ENCODE measurements around the gene PPIL1. TPM values are rescaled to one million over a fixed set of nuclear protein-coding genes. Genes with fewer than 3 reads are reported as not detected.

Gene PPIL1
- total and polyA plus RNA-seq, 5 experiments from 2014 or later, result 10.3 to 34.2 (median 27.1) TPM

DNA sequence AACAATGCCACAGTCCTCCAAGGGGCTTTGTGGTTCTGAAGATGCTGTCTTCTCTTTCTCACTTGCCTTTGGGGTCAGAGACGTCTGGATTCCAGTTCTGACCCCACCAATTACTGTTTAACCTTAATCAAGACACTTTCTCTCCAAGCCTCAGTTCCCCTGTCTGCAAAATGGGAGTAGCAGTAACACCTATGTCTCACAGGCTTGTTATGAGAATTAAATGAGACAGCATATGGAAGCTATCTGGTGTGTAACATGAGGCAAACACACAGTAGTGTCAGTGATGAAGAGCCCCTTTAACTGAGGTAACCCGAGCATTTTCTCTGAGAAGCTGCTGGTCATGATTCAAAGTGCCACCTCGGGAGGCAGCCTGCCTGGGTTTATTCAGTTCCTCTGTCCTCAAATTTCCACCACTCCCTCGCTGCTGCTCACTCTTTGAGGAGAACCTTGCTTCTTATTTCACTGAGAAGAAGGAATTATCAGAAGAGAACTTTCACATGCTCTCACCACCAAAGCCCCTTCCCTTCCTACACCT, 11.7 kb downstream of the PPIL1 start:
- Mint-ChIP-seq H3K4me3 (no peak overlapping the region), H3K27me3 (no peaks in the 10 kb centered on the region), H3K36me3 (peaks cover 0 to 77% (median 29%) of the 10 kb centered on the region in 3 donors), H3K27ac (no peak overlapping the region), H3K4me1 (peaks cover 26 to 50% (median 41%) of the 10 kb centered on the region in 4 donors), H3K9me3 (no peaks in the 10 kb centered on the region)
- POLR2A ChIA-PET, result no interaction called here
- ATAC-seq (no peak), DNase-seq (no peak)

DNA sequence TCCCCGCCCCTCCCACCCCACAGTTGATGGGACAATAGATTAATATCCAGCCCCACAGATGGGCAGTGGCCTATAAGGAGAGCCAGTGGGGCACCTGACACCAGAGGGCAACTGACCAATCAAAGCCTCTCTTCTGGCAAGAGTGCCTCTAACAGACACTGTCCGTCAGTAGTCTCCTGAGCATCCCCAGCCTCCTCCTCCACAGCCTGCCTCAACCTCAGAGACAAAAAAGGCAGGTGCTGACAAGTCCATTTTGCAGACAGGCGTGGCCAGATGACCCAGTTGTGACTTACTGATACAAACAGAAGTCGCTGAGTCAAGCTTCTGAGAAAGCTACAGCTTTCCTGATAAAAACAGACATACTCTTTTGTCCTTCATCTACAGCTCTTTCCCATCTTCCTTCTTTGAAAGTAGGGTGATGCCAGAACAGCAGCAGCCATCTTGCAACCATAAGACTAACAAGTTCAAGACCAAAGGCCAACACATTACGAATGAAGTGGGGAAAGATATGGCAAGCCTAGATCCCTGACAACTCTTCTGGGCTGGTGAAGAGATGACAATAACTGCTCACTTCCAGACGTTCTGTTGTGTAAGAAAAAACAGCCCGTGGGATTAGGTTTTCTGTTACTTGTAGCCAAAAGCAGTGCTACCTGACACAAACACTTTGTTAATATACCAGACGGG, 12.3 kb downstream of the PPIL1 start:
- ATAC-seq, result no peak
- Mint-ChIP-seq H3K4me1 (peaks cover 21 to 45% (median 35%) of the 10 kb centered on the region in 4 donors), H3K27me3 (no peaks in the 10 kb centered on the region), H3K27ac (no peak overlapping the region), H3K4me3 (no peak overlapping the region), H3K9me3 (no peaks in the 10 kb centered on the region), H3K36me3 (peaks cover 0 to 75% (median 24%) of the 10 kb centered on the region in 3 donors)
- POLR2A ChIA-PET, result no interaction called here
- DNase-seq, result no peak

DNA sequence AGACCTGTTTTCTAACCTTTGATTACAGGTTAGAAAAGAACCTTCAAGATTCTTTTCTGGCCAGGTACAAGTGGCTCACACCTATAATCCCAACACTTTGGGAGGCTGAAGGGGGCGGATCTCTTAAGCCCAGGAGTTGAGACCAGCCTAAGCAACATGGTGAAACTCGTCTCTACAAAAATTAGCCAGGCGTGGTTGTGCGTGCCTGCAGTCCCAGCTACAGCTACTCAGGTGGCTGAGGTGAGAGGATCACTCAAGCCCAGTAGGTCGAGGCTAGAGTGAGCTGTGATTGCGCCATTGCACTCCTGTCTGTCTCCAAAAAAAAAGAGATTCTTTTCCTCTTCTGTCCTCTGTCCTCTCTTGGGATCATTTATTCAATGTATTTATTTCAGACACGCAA, 14.5 kb downstream of the PPIL1 start:
- Mint-ChIP-seq H3K36me3 (peaks cover 0 to 78% (median 31%) of the 10 kb centered on the region in 3 donors), H3K9me3 (no peaks in the 10 kb centered on the region), H3K27ac (no peak overlapping the region), H3K4me1 (peaks cover 6 to 25% (median 19%) of the 10 kb centered on the region in 4 donors), H3K4me3 (no peak overlapping the region), H3K27me3 (no peaks in the 10 kb centered on the region)
- ATAC-seq (no peak), DNase-seq (no peak)
- POLR2A ChIA-PET, result interaction anchor here (0.7 kb wide), 1 partner anchor 156 kb away, joined by 5 read pairs; no protein-coding TSS in a partner anchor

DNA sequence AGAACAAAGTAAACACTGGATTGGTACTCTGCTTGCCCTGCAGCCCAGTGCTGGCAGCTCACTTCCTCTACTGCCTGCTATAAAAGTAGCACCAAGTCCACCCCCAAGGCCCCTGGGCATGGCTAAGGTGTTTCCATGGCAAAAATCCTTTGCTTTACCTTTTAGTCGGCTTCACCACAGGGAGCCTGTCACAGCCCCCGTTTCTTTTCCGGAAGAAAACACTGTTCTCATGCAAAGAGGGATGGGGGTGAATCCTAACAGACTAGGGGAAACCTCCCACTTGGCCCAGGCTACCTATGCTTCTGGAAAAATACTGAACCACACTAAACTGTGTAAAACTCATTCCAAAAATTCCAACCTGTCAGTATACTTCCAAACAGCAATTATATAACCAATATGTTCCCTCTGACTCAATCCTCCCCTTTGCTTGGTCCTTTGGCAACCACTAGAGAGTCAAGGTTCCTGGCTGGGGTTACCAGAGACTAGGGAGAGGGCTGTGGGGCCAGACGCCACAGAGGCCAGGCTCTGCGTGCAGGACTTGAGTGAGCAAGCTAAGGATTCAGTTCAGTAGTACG, 16.1 kb downstream of the PPIL1 start:
- no peak for DNase-seq
- H3K4me3 Mint-ChIP-seq, result no peak overlapping the region
- no peak overlapping the region for H3K27ac Mint-ChIP-seq
- H3K9me3 Mint-ChIP-seq, result no peaks in the 10 kb centered on the region
- POLR2A ChIA-PET, result no interaction called here
- H3K27me3 Mint-ChIP-seq, result no peaks in the 10 kb centered on the region
- ATAC-seq, result no peak
- peaks cover 0 to 78% (median 34%) of the 10 kb centered on the region in 3 donors for H3K36me3 Mint-ChIP-seq
- peaks cover 0 to 14% (median 8%) of the 10 kb centered on the region in 4 donors for H3K4me1 Mint-ChIP-seq

DNA sequence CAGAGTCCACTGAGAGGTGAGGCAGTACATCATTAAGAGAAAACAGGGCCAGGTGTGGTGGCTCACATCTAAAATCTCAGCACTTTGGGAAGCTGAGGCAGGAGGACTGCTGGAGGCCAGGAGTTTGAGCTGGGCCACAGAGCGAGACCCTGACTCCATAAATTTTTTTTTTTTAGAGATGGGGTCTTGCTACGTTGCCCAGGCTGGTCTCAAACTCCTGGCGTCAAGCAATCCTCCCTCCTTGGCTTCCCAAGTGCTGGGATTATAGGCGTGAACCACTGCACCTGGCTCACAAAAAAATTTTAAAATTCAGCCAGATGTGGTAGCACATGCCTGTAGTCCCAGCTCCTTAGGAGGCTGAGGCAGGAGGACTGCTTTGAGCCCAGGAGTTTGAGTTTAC, 17.3 kb downstream of the PPIL1 start:
- peaks cover 0 to 74% (median 30%) of the 10 kb centered on the region in 3 donors for H3K36me3 Mint-ChIP-seq
- POLR2A ChIA-PET, result no interaction called here
- ATAC-seq (no peak), DNase-seq (no peak)
- H3K4me3 Mint-ChIP-seq, result no peak overlapping the region
- H3K27ac Mint-ChIP-seq, result no peak overlapping the region
- H3K27me3 Mint-ChIP-seq, result no peaks in the 10 kb centered on the region
- peaks cover 0 to 2% (median 0%) of the 10 kb centered on the region in 9 donors for H3K9me3 Mint-ChIP-seq
- H3K4me1 Mint-ChIP-seq, result peaks cover 0 to 7% (median 2%) of the 10 kb centered on the region in 4 donors

DNA sequence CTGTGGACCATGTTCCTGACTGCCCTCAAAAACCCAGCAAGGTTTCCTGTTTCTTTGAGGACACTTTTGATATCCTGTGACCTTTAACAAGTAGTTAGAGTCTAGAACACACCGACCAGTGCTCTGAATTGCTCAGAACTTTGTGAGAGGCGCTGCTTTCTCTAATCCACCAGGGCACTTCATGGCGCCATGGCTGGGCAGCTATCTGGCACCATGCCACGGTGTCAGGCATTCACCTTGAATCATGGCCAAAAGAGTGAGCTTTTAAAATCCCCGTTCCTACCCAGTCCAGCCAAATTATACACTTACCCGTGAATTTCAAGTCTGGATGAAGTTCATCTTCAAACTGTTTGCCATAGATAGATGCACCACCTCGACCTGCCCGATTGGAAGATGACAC, 18.3 kb downstream of the PPIL1 start:
- peaks cover 0 to 7% (median 2%) of the 10 kb centered on the region in 4 donors for H3K4me1 Mint-ChIP-seq
- POLR2A ChIA-PET, result no interaction called here
- DNase-seq (no peak), ATAC-seq (no peak)
- no peaks in the 10 kb centered on the region for H3K27me3 Mint-ChIP-seq
- H3K36me3 Mint-ChIP-seq, result peaks cover 2 to 74% (median 31%) of the 10 kb centered on the region in 3 donors
- peak overlapping the region in 2 of 10 donors; percentile 25 to 55 for H3K27ac Mint-ChIP-seq
- H3K9me3 Mint-ChIP-seq, result peaks cover 0 to 7% (median 0%) of the 10 kb centered on the region in 9 donors
- H3K4me3 Mint-ChIP-seq, result no peak overlapping the region

DNA sequence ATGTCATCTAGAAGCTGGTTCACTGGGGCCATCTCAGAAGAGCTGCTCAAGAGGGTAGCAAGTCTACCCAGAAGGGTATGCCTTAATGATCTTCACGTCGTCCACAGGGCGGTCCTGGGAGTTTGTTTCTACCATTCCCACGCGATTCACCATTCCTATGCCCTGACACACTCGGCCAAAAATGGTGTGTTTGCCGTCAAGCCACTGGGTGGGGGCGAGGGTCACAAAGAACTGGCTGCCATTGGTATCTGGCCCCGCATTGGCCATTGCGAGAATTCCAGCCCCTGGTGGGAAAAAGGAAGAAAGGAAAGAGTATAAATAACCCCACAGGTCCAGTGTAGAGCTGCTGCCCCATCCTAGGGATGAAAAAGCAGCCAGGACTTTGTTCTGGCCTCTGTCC, 18.9 kb downstream of the PPIL1 start:
- ATAC-seq (no peak), DNase-seq (no peak)
- H3K9me3 Mint-ChIP-seq, result peaks cover 0 to 12% (median 3%) of the 10 kb centered on the region in 9 donors
- H3K4me1 Mint-ChIP-seq, result peaks cover 0 to 7% (median 3%) of the 10 kb centered on the region in 4 donors
- H3K4me3 Mint-ChIP-seq, result no peak overlapping the region
- no peaks in the 10 kb centered on the region for H3K27me3 Mint-ChIP-seq
- peaks cover 8 to 74% (median 35%) of the 10 kb centered on the region in 3 donors for H3K36me3 Mint-ChIP-seq
- peak overlapping the region in 1 of 10 donors; percentile 22 for H3K27ac Mint-ChIP-seq
- POLR2A ChIA-PET, result no interaction called here

DNA sequence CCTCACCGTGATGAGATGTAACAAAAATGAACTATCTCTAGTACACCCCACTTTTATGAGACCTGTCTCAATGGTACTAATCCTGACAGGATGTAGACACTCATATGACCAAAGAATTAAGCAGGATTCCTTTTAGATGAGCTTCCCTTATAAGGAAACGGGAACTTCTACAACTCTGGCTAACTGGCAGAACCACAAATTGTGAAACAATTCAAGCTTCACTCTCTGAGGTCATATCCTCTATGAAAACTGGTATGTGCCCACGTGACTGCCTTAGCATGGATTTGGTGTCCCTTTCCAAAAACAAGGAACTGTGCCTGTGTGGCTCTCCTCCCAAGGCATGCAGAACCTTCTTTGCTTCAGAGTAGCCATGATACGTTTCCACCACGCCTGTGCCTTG, 21.3 kb downstream of the PPIL1 start:
- H3K27ac Mint-ChIP-seq, result peak overlapping the region in 1 of 10 donors; percentile 18
- POLR2A ChIA-PET, result no interaction called here
- peaks cover 0 to 25% (median 11%) of the 10 kb centered on the region in 9 donors for H3K9me3 Mint-ChIP-seq
- DNase-seq, result no peak
- no peak for ATAC-seq
- H3K4me3 Mint-ChIP-seq, result no peak overlapping the region
- peaks cover 19 to 65% (median 39%) of the 10 kb centered on the region in 3 donors for H3K36me3 Mint-ChIP-seq
- H3K27me3 Mint-ChIP-seq, result peaks cover 0 to 13% (median 3%) of the 10 kb centered on the region in 5 donors
- H3K4me1 Mint-ChIP-seq, result peaks cover 0 to 11% (median 6%) of the 10 kb centered on the region in 4 donors

DNA sequence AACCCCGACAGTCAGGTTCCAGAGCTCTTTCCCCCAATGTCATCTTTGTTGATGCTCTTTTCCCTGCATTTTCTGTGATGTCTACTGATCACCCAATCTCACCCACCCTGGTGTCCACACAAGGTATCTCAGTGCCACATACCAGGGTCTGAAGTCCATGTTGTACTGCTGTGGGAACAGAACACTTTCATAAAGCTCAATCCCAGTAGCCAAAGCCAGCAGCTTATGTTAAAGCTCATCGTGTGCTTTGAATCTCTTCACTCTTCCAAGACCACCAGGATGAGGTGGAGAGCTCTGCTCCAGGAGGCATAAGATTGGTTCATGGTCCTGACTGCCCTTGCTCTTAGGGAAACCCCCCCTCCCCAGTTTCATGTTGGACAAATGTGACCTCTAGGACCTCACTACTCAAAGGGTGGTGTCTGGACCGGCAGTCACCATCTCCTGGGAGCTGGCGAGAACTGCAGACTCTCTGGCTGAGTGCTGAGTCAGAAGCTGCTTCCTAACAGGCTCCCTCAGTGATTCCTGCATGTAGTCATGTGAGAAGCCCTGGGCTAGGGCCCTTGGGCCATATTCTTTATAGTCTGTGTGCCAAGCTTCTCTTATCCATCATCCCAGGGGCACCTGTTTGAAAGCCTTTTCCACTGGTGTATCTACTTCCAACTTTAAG, 22.0 kb downstream of the PPIL1 start:
- DNase-seq, result no peak
- Mint-ChIP-seq H3K27me3 (peaks cover 0 to 16% (median 3%) of the 10 kb centered on the region in 5 donors), H3K4me3 (no peak overlapping the region), H3K9me3 (peaks cover 0 to 25% (median 11%) of the 10 kb centered on the region in 9 donors), H3K27ac (peak overlapping the region in 1 of 10 donors; percentile 18), H3K4me1 (peaks cover 0 to 11% (median 6%) of the 10 kb centered on the region in 4 donors), H3K36me3 (peaks cover 19 to 62% (median 39%) of the 10 kb centered on the region in 3 donors)
- no peak for ATAC-seq
- POLR2A ChIA-PET, result no interaction called here

DNA sequence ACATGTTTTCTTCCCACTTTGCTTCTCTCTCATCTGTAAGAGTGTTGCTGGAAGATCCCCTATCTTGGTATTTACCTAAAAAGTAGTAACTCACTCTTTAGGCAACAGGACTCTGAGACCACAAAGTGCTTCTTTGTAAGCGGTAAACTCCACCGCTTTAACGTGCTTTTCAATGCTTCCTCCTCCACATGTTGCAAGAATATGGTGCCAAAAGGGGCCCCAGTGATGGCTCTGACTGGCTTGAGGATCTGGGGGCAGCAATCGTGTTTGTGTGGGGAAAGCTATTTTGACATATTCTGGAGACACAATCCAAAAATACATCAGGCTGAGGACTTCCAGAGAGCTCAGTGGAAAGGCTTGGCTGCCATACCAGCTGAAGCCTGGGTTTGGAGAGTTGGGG, 23.0 kb downstream of the PPIL1 start:
- Mint-ChIP-seq H3K4me1 (peaks cover 0 to 11% (median 6%) of the 10 kb centered on the region in 4 donors), H3K27ac (no peak overlapping the region), H3K36me3 (peaks cover 19 to 54% (median 35%) of the 10 kb centered on the region in 3 donors), H3K27me3 (peaks cover 0 to 16% (median 3%) of the 10 kb centered on the region in 5 donors), H3K4me3 (no peak overlapping the region), H3K9me3 (peaks cover 0 to 25% (median 11%) of the 10 kb centered on the region in 9 donors)
- ATAC-seq (no peak), DNase-seq (no peak)
- POLR2A ChIA-PET, result no interaction called here

DNA sequence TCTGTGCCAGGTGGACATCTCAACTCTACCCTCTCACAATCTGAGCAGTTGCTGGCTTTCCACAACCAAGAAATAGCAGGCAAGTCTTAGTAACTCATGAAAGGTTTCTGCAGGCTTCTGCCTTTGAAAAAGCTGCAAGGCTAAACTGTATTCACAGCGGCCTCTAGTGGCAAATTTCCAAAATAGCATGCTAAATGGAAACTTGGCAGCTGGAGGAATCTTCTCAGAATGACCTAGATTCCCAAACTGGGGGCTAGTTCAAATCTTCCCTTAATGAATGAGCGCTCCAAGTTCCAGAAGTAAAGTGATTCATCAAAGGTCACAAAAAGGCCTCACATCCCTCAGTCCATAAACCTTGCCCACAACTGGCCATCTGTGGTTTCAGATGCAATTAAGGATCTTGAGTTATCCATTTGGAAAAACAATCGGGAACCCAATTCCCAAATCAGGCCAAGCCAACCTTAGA, 23.4 kb downstream of the PPIL1 start:
- peaks cover 0 to 11% (median 6%) of the 10 kb centered on the region in 4 donors for H3K4me1 Mint-ChIP-seq
- peaks cover 0 to 25% (median 11%) of the 10 kb centered on the region in 9 donors for H3K9me3 Mint-ChIP-seq
- H3K27ac Mint-ChIP-seq, result no peak overlapping the region
- H3K4me3 Mint-ChIP-seq, result no peak overlapping the region
- ATAC-seq (peak in 1 of 2 donors; percentile 40), DNase-seq (peak in 6 of 10 donors; percentile 26 to 56 (median 36))
- H3K36me3 Mint-ChIP-seq, result peaks cover 19 to 50% (median 31%) of the 10 kb centered on the region in 3 donors
- peaks cover 0 to 16% (median 3%) of the 10 kb centered on the region in 5 donors for H3K27me3 Mint-ChIP-seq
- POLR2A ChIA-PET, result no interaction called here

DNA sequence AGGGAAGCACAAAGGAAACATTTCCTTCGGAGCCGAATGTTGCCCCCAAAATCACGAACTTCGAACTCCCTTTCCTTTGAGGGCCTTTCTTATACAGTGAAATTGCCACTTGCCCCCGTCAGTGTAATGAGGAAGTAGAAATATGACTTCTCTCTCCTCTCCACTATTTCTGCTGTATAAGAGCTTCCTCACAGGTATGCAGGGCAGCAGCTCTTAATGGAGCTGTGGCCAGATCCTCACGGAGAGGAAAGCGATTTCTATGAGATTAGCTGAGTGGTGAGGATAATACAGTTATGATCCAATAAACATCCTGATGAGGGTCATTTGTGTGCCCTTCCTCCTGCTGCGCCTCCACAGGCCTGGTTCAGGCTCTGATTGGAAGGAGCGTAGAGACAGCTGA, 24.6 kb downstream of the PPIL1 start:
- Mint-ChIP-seq H3K4me1 (peaks cover 4 to 11% (median 6%) of the 10 kb centered on the region in 4 donors), H3K4me3 (no peak overlapping the region), H3K9me3 (peaks cover 0 to 25% (median 11%) of the 10 kb centered on the region in 9 donors), H3K27ac (no peak overlapping the region), H3K36me3 (peaks cover 19 to 38% (median 29%) of the 10 kb centered on the region in 3 donors), H3K27me3 (peaks cover 0 to 21% (median 3%) of the 10 kb centered on the region in 5 donors)
- ATAC-seq (no peak), DNase-seq (no peak)
- POLR2A ChIA-PET, result no interaction called here
